ENCODE results near the gene GBP1. TPM values are rescaled to one million over a fixed set of nuclear protein-coding genes. Genes with fewer than 3 reads are reported as not detected.
"Not testable (repeated sequence)": the region's sequence is repeated elsewhere in the genome, so short reads cannot be mapped to it uniquely, and the experiment has no call there.

GBP1 gene
- total and polyA plus RNA-seq, 5 experiments from 2014 or later, result 41.1 to 60.5 (median 44.7) TPM

GRCh38 chr1:89051300-89051954 is 13.6 kb downstream of the GBP1 start:
- H3K4me3 Mint-ChIP-seq, result no peak overlapping the region
- no peaks in the 10 kb centered on the region for H3K27me3 Mint-ChIP-seq
- DNase-seq (no peak), ATAC-seq (no peak)
- peaks cover 8 to 87% (median 49%) of the 10 kb centered on the region in 3 donors for H3K36me3 Mint-ChIP-seq
- peak overlapping the region in 3 of 10 donors; percentile 29 to 43 (median 36) for H3K27ac Mint-ChIP-seq
- H3K4me1 Mint-ChIP-seq, result peaks cover 0 to 10% (median 4%) of the 10 kb centered on the region in 4 donors
- H3K9me3 Mint-ChIP-seq, result no peaks in the 10 kb centered on the region
- POLR2A ChIA-PET, result interaction anchor here (1.0 to 1.3 kb wide), 2 partner anchors 9 to 29 kb away, joined by 3 to 4 read pairs; no protein-coding TSS in a partner anchor

- POLR2A ChIA-PET, result interaction anchor here (1.3 kb wide), 1 partner anchor 29 kb away, joined by 4 read pairs; no protein-coding TSS in a partner anchor
Observed at GRCh38 chr1:89050649-89051033, 14.4 kb downstream of the GBP1 start.

GRCh38 chr1:89049901-89050648 is 14.9 kb downstream of the GBP1 start:
- peaks cover 8 to 74% (median 43%) of the 10 kb centered on the region in 3 donors for H3K36me3 Mint-ChIP-seq
- ATAC-seq, H3K27me3 Mint-ChIP-seq, H3K4me1 Mint-ChIP-seq, DNase-seq, H3K9me3 Mint-ChIP-seq: not testable (repeated sequence)
- POLR2A ChIA-PET, result interaction anchor here (1.3 kb wide), 1 partner anchor 28 kb away, joined by 4 read pairs; no protein-coding TSS in a partner anchor
- H3K4me3 Mint-ChIP-seq, result peak overlapping the region in 1 of 10 donors; percentile 24
- H3K27ac Mint-ChIP-seq, result peak overlapping the region in 6 of 10 donors; percentile 3 to 72 (median 54)

More at GRCh38 chr1:89050649-89051033, 14.4 kb downstream of the GBP1 start:
- ATAC-seq (no peak), DNase-seq (no peak)
- H3K9me3 Mint-ChIP-seq, result no peaks in the 10 kb centered on the region
- peak overlapping the region in 2 of 10 donors; percentile 23 to 58 for H3K27ac Mint-ChIP-seq
- H3K4me1 Mint-ChIP-seq, result peaks cover 0 to 10% (median 4%) of the 10 kb centered on the region in 4 donors
- H3K4me3 Mint-ChIP-seq, result peak overlapping the region in 1 of 10 donors; percentile 24
- peaks cover 8 to 79% (median 46%) of the 10 kb centered on the region in 3 donors for H3K36me3 Mint-ChIP-seq
- H3K27me3 Mint-ChIP-seq, result no peaks in the 10 kb centered on the region

GRCh38 chr1:89049187-89049586 is 15.8 kb downstream of the GBP1 start:
- not testable (repeated sequence) for H3K4me1 Mint-ChIP-seq, H3K27me3 Mint-ChIP-seq, ATAC-seq, DNase-seq, H3K9me3 Mint-ChIP-seq, H3K4me3 Mint-ChIP-seq
- POLR2A ChIA-PET, result interaction anchor here (1.1 kb wide), 1 partner anchor 27 kb away, joined by 3 read pairs; no protein-coding TSS in a partner anchor
- H3K36me3 Mint-ChIP-seq, result peaks cover 8 to 65% (median 40%) of the 10 kb centered on the region in 3 donors
- peak overlapping the region in 4 of 10 donors; percentile 11 to 62 (median 46) for H3K27ac Mint-ChIP-seq

GRCh38 chr1:89047734-89048133 is 17.3 kb downstream of the GBP1 start:
- no peaks in the 10 kb centered on the region for H3K27me3 Mint-ChIP-seq
- POLR2A ChIA-PET, result no interaction called here

GRCh38 chr1:89046318-89047183 is 18.5 kb downstream of the GBP1 start:
- not testable (repeated sequence) for H3K4me3 Mint-ChIP-seq, H3K9me3 Mint-ChIP-seq, H3K4me1 Mint-ChIP-seq, H3K27me3 Mint-ChIP-seq, H3K27ac Mint-ChIP-seq, DNase-seq, ATAC-seq
- POLR2A ChIA-PET, result interaction anchor here (0.5 kb wide), 1 partner anchor 47 kb away, joined by 3 read pairs; no protein-coding TSS in a partner anchor
- H3K36me3 Mint-ChIP-seq, result peaks cover 4 to 42% (median 42%) of the 10 kb centered on the region in 3 donors

More at GRCh38 chr1:89047734-89048133, 17.3 kb downstream of the GBP1 start:
- DNase-seq (no peak), ATAC-seq (no peak)
- Mint-ChIP-seq H3K4me3 (no peak overlapping the region), H3K36me3 (peaks cover 4 to 52% (median 39%) of the 10 kb centered on the region in 3 donors), H3K27ac (peak overlapping the region in 4 of 10 donors; percentile 15 to 50 (median 28)), H3K4me1 (peaks cover 0 to 10% (median 4%) of the 10 kb centered on the region in 4 donors), H3K9me3 (peaks cover 0 to 6% (median 0%) of the 10 kb centered on the region in 9 donors)

GRCh38 chr1:89044970-89045721 is 19.9 kb downstream of the GBP1 start:
- Mint-ChIP-seq H3K36me3 (peaks cover 4 to 35% (median 28%) of the 10 kb centered on the region in 3 donors), H3K27me3 (no peaks in the 10 kb centered on the region)
- POLR2A ChIA-PET, result no interaction called here

GRCh38 chr1:89043940-89044339 is 21.1 kb downstream of the GBP1 start:
- DNase-seq (no peak), ATAC-seq (no peak)
- Mint-ChIP-seq H3K27ac (no peak overlapping the region), H3K27me3 (no peaks in the 10 kb centered on the region), H3K4me1 (peaks cover 9 to 23% (median 12%) of the 10 kb centered on the region in 4 donors), H3K36me3 (peaks cover 4 to 35% (median 17%) of the 10 kb centered on the region in 3 donors), H3K9me3 (peaks cover 0 to 9% (median 2%) of the 10 kb centered on the region in 9 donors), H3K4me3 (no peak overlapping the region)
- POLR2A ChIA-PET, result no interaction called here

More at GRCh38 chr1:89044970-89045721, 19.9 kb downstream of the GBP1 start:
- no peak for DNase-seq
- ATAC-seq, result no peak
- H3K4me1 Mint-ChIP-seq, result peaks cover 4 to 17% (median 6%) of the 10 kb centered on the region in 4 donors
- no peak overlapping the region for H3K27ac Mint-ChIP-seq
- H3K4me3 Mint-ChIP-seq, result no peak overlapping the region
- H3K9me3 Mint-ChIP-seq, result peaks cover 0 to 9% (median 2%) of the 10 kb centered on the region in 9 donors

GRCh38 chr1:89042491-89042890 is 22.5 kb downstream of the GBP1 start:
- ATAC-seq (no peak), DNase-seq (no peak)
- peaks cover 4 to 28% (median 4%) of the 10 kb centered on the region in 3 donors for H3K36me3 Mint-ChIP-seq
- peak overlapping the region in 1 of 10 donors; percentile 34 for H3K27ac Mint-ChIP-seq
- H3K4me1 Mint-ChIP-seq, result peaks cover 6 to 14% (median 11%) of the 10 kb centered on the region in 4 donors
- POLR2A ChIA-PET, result interaction anchor here (1.0 kb wide), 2 partner anchors 10 to 20 kb away, joined by 3 read pairs; no protein-coding TSS in a partner anchor
- H3K27me3 Mint-ChIP-seq, result no peaks in the 10 kb centered on the region
- no peak overlapping the region for H3K4me3 Mint-ChIP-seq
- peaks cover 0 to 9% (median 2%) of the 10 kb centered on the region in 9 donors for H3K9me3 Mint-ChIP-seq

- peaks cover 2 to 28% (median 4%) of the 10 kb centered on the region in 3 donors for H3K36me3 Mint-ChIP-seq
- no peak overlapping the region for H3K27ac Mint-ChIP-seq
- H3K9me3 Mint-ChIP-seq, result peaks cover 0 to 9% (median 2%) of the 10 kb centered on the region in 9 donors
- no peaks in the 10 kb centered on the region for H3K27me3 Mint-ChIP-seq
- no peak for DNase-seq
- ATAC-seq, result no peak
- POLR2A ChIA-PET, result no interaction called here
- H3K4me3 Mint-ChIP-seq, result no peak overlapping the region
- H3K4me1 Mint-ChIP-seq, result peaks cover 6 to 14% (median 11%) of the 10 kb centered on the region in 4 donors
Observed at GRCh38 chr1:89041721-89042120, 23.3 kb downstream of the GBP1 start.

- DNase-seq, result no peak
- H3K4me3 Mint-ChIP-seq, result peak overlapping the region in 1 of 10 donors; percentile 3
- no peak overlapping the region for H3K27ac Mint-ChIP-seq
- POLR2A ChIA-PET, result no interaction called here
- no peak for ATAC-seq
- no peaks in the 10 kb centered on the region for H3K27me3 Mint-ChIP-seq
- H3K4me1 Mint-ChIP-seq, result peaks cover 6 to 14% (median 11%) of the 10 kb centered on the region in 4 donors
- peaks cover 0 to 9% (median 2%) of the 10 kb centered on the region in 9 donors for H3K9me3 Mint-ChIP-seq
- H3K36me3 Mint-ChIP-seq, result peaks cover 2 to 28% (median 4%) of the 10 kb centered on the region in 3 donors
Observed at GRCh38 chr1:89041119-89041641, 23.8 kb downstream of the GBP1 start.

Data from naive thymus-derived CD8-positive, alpha-beta T cell (primary cell).